IMR-90 (cell line): ENCODE measurements around the gene CPD. TPM values are rescaled to one million over a fixed set of nuclear protein-coding genes. Genes with fewer than 3 reads are reported as not detected.
"Not testable (repeated sequence)": the region's sequence is repeated elsewhere in the genome, so short reads cannot be mapped to it uniquely, and the experiment has no call there.

ENCODE experiments used
- ATAC-seq: fragments of 200-7000 bp; cut with Tn5 transposase; 2 replicates; pipeline ENCODE4 v1.9.1; 2020; ENCODE audit warnings: low read depth, mild to moderate bottlenecking, moderate library complexity
- BruUV-seq: library from RNA; stranded (reverse); fragments of 400-500 nt; replicated peaks from 2 replicates; lab custom pipeline; 2021; lab: Mats Ljungman, UMichigan
- CTCF ChIA-PET: fragments of 300-600 bp; formaldehyde crosslinking; extraction: SDS; loops from one replicate; lab custom pipeline; 2021; ENCODE audit warnings: antibody characterized with exemption; lab: Yijun Ruan, JAX
- POLR2A ChIA-PET: fragments of 300-600 bp; sonication (Branson Sonifier 250); formaldehyde crosslinking; loops from one replicate; lab custom pipeline; 2022; ENCODE audit warnings: antibody characterized with exemption; ENCODE audit not compliant: unreplicated experiment; lab: Charles Lee
- DNase-seq: peaks from one replicate; pipeline ENCODE4 v3.0.0; 2013
- H2AFZ ChIP-seq: replicated peaks from 2 replicates; pipeline ENCODE3; 2013; ENCODE audit warnings: low read length, mild to moderate bottlenecking; ENCODE audit not compliant: poor library complexity
- H2AK5ac ChIP-seq: 2 replicates; pipeline ENCODE4 v1.6.1; 2013; ENCODE audit warnings: low read depth, low read length, inconsistent platforms
- H2AK9ac ChIP-seq: replicated peaks from 2 replicates; pipeline ENCODE3; 2013; ENCODE audit warnings: mild to moderate bottlenecking, low read depth, low read length, moderate library complexity; ENCODE audit not compliant: poor library complexity
- H2BK120ac ChIP-seq: 2 replicates; pipeline ENCODE4 v1.6.1; 2013; ENCODE audit warnings: low read depth, low read length, inconsistent platforms
- H2BK15ac ChIP-seq: 3 replicates; pipeline ENCODE4 v1.6.1; 2013; ENCODE audit warnings: low read depth, low read length, inconsistent platforms
- H2BK20ac ChIP-seq: 2 replicates; pipeline ENCODE4 v1.6.1; 2013; ENCODE audit warnings: low read depth, mild to moderate bottlenecking, inconsistent platforms, low read length, moderate library complexity
- H2BK5ac ChIP-seq: 2 replicates; pipeline ENCODE4 v1.6.1; 2013; ENCODE audit warnings: mild to moderate bottlenecking, low read depth, low read length, inconsistent platforms; ENCODE audit not compliant: poor library complexity, severe bottlenecking
- H3K14ac ChIP-seq: replicated peaks from 2 replicates; pipeline ENCODE4 v1.6.1; 2013; ENCODE audit warnings: low read depth, low read length, inconsistent platforms
- H3K18ac ChIP-seq: 2 replicates; pipeline ENCODE4 v1.6.1; 2013; ENCODE audit warnings: low read depth, low read length, control low read depth
- H3K23ac ChIP-seq: 2 replicates; pipeline ENCODE4 v1.6.1; 2013; ENCODE audit warnings: low read depth, low read length, inconsistent platforms
- H3K27ac ChIP-seq: 2 replicates; pipeline ENCODE4 v1.5.1; 2013; ENCODE audit warnings: mild to moderate bottlenecking, control low read depth, low read length; ENCODE audit not compliant: insufficient read depth
- H3K27me3 ChIP-seq: 2 replicates; pipeline ENCODE4 v1.6.1; 2013; ENCODE audit warnings: low read length; ENCODE audit not compliant: control insufficient read depth, insufficient read depth
- H3K36me3 ChIP-seq: 2 replicates; pipeline ENCODE4 v1.6.1; 2013; ENCODE audit warnings: low read length, mixed read lengths; ENCODE audit not compliant: control insufficient read depth, insufficient read depth
- H3K4ac ChIP-seq: 2 replicates; pipeline ENCODE4 v1.6.1; 2013; ENCODE audit warnings: low read depth, low read length, inconsistent platforms
- H3K4me1 ChIP-seq: 2 replicates; pipeline ENCODE4 v1.6.1; 2013; ENCODE audit warnings: low read length, mixed read lengths; ENCODE audit not compliant: control insufficient read depth, insufficient read depth
- H3K4me2 ChIP-seq: 2 replicates; pipeline ENCODE4 v1.6.1; 2013; ENCODE audit warnings: low read depth, mild to moderate bottlenecking, control low read depth, low read length, moderate library complexity
- H3K4me3 ChIP-seq: 2 replicates; pipeline ENCODE4 v1.5.1; 2013; ENCODE audit warnings: low read depth, mild to moderate bottlenecking, control low read depth, low read length, moderate library complexity; ENCODE audit not compliant: insufficient read depth
- H3K56ac ChIP-seq: 2 replicates; pipeline ENCODE4 v1.6.1; 2013; ENCODE audit warnings: low read length, inconsistent platforms; ENCODE audit not compliant: insufficient read depth; ENCODE audit errors: extremely low read depth
- H3K79me1 ChIP-seq, 2 experiments: 2 replicates each; pipeline ENCODE4 v1.6.1; 2013; ENCODE audit warnings: low read length in 2 of 2, inconsistent platforms in 1 of 2, low read depth in 1 of 2
- H3K9ac ChIP-seq: 2 replicates; pipeline ENCODE4 v1.6.1; 2013; ENCODE audit warnings: low read depth, low read length, control low read depth
- H3K9me1 ChIP-seq: 2 replicates; pipeline ENCODE4 v1.6.1; 2013; ENCODE audit warnings: low read length, inconsistent platforms; ENCODE audit not compliant: insufficient read depth
- H3K9me3 ChIP-seq: 2 replicates; pipeline ENCODE4 v1.6.1; 2013; ENCODE audit warnings: low read length; ENCODE audit not compliant: control insufficient read depth, insufficient read depth
- H4K20me1 ChIP-seq: 2 replicates; pipeline ENCODE4 v1.6.1; 2013; ENCODE audit warnings: low read length, inconsistent platforms; ENCODE audit not compliant: insufficient read depth
- H4K5ac ChIP-seq: 2 replicates; pipeline ENCODE4 v1.6.1; 2013; ENCODE audit warnings: mild to moderate bottlenecking, low read depth, low read length, control low read depth
- H4K8ac ChIP-seq, 2 experiments: 2 replicates each; pipeline ENCODE4 v1.6.1; 2013; ENCODE audit warnings: low read depth in 2 of 2, low read length in 2 of 2, control low read depth in 1 of 2, inconsistent platforms in 1 of 2
- H4K91ac ChIP-seq: 2 replicates; pipeline ENCODE4 v1.6.1; 2013; ENCODE audit warnings: low read depth, low read length, inconsistent platforms; ENCODE audit not compliant: insufficient read depth
- WGBS, 2 experiments: methylation state at CpG; one replicate each; pipeline versions ENCODE4 v1.1.5 to v1.1.7; 2013; ENCODE audit warnings: missing lambda C conversion rate in 2 of 2; ENCODE audit not compliant: insufficient read length in 1 of 2; ENCODE audit errors: extremely low coverage in 2 of 2; 5-methylcytosine and 5-hydroxymethylcytosine counted together
- dilution Hi-C: fragments of 300-500 bp; cut with HindIII; formaldehyde crosslinking; loops from one replicate; pipeline ENCODE4 v1.14.3; 2018; ENCODE audit warnings: low sequenced_read_pairs; ENCODE audit not compliant: unreplicated experiment
- in situ Hi-C: fragments of 300-500 bp; cut with MboI; formaldehyde crosslinking; loops from 3 replicates; pipeline ENCODE4 v1.14.3; 2019; ENCODE audit warnings: low sequenced_read_pairs, inconsistent platforms, mixed read lengths
- intact Hi-C: fragments of 100-400 bp; cut with micrococcal nuclease; formaldehyde crosslinking; loops from 2 replicates; pipeline ENCODE4 v1.10.0; 2022
- polyA plus RNA-seq, 3 experiments: library from polyadenylated mRNA; depleted of rRNA; stranded (reverse); fragments of >200 nt; gene quantifications; 2 replicates each; pipeline ENCODE4 v1.2.3, GENCODE V29; 2012; ENCODE audit warnings: low replicate concordance in 1 of 3
- total RNA-seq: library from RNA; depleted of rRNA; stranded (reverse); fragments of >200 nt; gene quantifications from 2 replicates; pipeline ENCODE4 v1.2.3, GENCODE V29; 2012

The CPD gene
- total and polyA plus RNA-seq, 2 of the 4 experiments (the other 2 are of a cell fraction), result 23.4 to 94.5 TPM

- WGBS, 2 experiments, result no CpG with 5 or more reads among the region's 1 CpG
Measured at GRCh38 chr17:30418070-30418469, 39.3 kb downstream of the CPD start.

More at GRCh38 chr17:30418070-30418469, 39.3 kb downstream of the CPD start:
- dilution Hi-C loops, intact Hi-C loops, H2AK5ac ChIP-seq, H3K18ac ChIP-seq, H2BK120ac ChIP-seq, H3K9me3 ChIP-seq, H3K27ac ChIP-seq, H2BK20ac ChIP-seq, H3K23ac ChIP-seq, H2BK15ac ChIP-seq, DNase-seq, H3K27me3 ChIP-seq, H3K36me3 ChIP-seq, H3K9me1 ChIP-seq, H3K4me3 ChIP-seq, H3K56ac ChIP-seq, H4K8ac ChIP-seq, H2AFZ ChIP-seq, BruUV-seq, ATAC-seq, H4K91ac ChIP-seq, H4K5ac ChIP-seq, H4K20me1 ChIP-seq, POLR2A ChIA-PET, H3K14ac ChIP-seq, H3K4ac ChIP-seq, H2BK5ac ChIP-seq, H3K4me2 ChIP-seq, in situ Hi-C loops, H2AK9ac ChIP-seq, H3K4me1 ChIP-seq, H3K9ac ChIP-seq: not testable (repeated sequence)
- CTCF ChIA-PET, result interaction anchor here (0.6 kb wide), 1 partner anchor 817 kb away, joined by 8 read pairs; no protein-coding TSS in a partner anchor
- peaks cover 16 to 23% of the 10 kb centered on the region in 2 experiments for H3K79me1 ChIP-seq
